GM10248 (cell line): Measurements from ENCODE around the gene CDH10.

Experiments used
- CTCF ChIA-PET: fragments of 300-600 bp; sonication (Branson Sonifier 250); formaldehyde crosslinking; extraction: SDS; loops from one replicate; lab custom pipeline; 2021; ENCODE audit warnings: antibody characterized with exemption; lab: Yijun Ruan, JAX
- POLR2A ChIA-PET: fragments of 350-650 bp; sonication (Branson Sonifier 250); formaldehyde crosslinking; extraction: SDS; loops from one replicate; lab custom pipeline; 2020; ENCODE audit warnings: antibody characterized with exemption; lab: Yijun Ruan, JAX
- DNase-seq: peaks from one replicate; pipeline ENCODE4 v3.0.0; 2012; ENCODE audit errors: extremely low spot score
- TF ChIP-seq, protein P1 (sequence below): IDR thresholded peaks from 2 replicates; pipeline ENCODE4 v1.5.1; 2012; ENCODE audit warnings: mild to moderate bottlenecking, low read depth; ENCODE audit errors: extremely low read depth, missing control alignments, control extremely low read depth

The CDH10 gene

DNA sequence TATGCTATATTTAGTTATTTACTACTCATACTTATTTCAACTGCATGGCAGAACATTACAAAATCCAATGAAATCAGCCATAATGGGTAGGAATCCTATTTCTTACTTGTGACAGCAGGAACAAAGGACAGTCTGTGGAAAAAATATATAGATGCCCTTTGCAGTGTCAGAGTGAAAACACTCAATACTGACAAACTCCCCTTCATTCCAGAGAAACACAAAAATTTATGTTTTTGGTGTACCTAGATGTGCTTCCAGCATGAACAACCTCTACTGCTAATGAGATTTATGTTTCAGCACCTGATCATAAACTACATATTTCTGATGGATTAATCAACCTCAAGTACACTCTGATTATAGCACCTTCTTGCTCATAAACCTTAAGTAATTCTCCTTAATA lies 132.4 kb downstream of the CDH10 start:
- CTCF ChIA-PET, result no interaction called here
- POLR2A ChIA-PET, result no interaction called here

DNA sequence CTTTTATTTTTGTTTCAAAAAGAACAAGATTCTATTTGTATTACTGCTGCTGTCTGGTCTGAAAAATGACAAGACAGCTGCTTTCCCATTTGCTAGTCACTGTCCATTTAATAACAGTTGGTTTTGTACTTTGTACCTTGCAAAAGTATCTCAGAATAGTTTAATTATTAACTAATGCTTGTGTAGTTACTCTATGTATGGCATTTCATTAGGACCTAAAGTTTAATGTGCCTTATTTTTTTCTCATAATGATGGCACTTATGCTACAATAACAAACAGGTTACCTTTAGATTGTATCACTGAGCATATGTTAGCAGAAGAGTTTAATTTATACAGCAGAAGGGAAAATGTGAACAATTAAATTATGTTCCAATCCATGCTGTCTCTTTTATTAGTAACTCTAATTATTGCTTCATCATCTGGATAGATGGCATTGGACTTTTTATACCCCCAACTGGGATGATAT lies 134.2 kb downstream of the CDH10 start:
- no peak for DNase-seq
- TF ChIP-seq, protein P1, sequence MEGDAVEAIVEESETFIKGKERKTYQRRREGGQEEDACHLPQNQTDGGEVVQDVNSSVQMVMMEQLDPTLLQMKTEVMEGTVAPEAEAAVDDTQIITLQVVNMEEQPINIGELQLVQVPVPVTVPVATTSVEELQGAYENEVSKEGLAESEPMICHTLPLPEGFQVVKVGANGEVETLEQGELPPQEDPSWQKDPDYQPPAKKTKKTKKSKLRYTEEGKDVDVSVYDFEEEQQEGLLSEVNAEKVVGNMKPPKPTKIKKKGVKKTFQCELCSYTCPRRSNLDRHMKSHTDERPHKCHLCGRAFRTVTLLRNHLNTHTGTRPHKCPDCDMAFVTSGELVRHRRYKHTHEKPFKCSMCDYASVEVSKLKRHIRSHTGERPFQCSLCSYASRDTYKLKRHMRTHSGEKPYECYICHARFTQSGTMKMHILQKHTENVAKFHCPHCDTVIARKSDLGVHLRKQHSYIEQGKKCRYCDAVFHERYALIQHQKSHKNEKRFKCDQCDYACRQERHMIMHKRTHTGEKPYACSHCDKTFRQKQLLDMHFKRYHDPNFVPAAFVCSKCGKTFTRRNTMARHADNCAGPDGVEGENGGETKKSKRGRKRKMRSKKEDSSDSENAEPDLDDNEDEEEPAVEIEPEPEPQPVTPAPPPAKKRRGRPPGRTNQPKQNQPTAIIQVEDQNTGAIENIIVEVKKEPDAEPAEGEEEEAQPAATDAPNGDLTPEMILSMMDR, result no peak
- ChIA-PET CTCF (no interaction called here), POLR2A (no interaction called here)

More for the DNA sequence above, 132.4 kb downstream of the CDH10 start:
- TF ChIP-seq, protein P1, result no peak
- no peak for DNase-seq

DNA sequence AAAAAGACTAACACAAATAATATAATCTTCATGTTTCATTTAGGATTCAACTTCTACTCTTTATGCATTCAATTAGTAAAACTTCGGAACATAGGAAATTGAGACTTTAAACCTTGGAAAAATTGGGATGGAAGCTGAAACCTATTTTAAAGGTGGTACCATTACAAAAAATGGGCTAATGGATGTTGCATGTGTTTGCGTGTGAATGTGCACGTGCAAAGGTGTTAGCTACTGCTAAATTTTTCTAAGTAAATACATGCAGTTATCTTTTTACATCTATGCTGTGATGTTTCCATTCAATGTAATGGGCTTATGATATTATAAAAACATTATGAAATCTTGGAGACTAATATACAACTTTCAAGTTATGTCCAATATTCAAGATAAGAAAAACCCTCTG lies 134.8 kb downstream of the CDH10 start:
- DNase-seq, result no peak
- TF ChIP-seq, protein P1, result no peak
- ChIA-PET CTCF (no interaction called here), POLR2A (no interaction called here)

DNA sequence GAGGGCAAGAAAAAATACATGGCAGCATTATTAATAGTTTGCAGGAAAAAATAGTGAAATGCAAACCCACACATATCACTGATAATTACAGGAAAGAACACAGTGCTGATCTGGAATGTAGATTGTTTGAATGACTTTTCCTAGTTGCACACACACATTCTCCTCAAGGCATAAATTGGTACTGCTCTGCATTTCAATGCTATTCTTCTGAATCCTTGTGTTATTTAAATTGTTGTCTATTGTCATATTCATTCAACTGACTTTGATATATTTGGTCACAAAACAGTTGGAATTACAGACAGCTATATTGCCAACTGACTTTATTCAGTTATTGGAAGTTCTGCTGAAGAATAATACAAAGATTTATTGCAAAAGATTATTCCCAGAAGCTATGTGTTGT lies 139.5 kb downstream of the CDH10 start:
- CTCF ChIA-PET, result interaction anchor here (1.3 kb wide), 1 partner anchor 12 kb away, joined by 3 read pairs; no protein-coding TSS in a partner anchor
- no peak for DNase-seq
- TF ChIP-seq, protein P1, result no peak
- POLR2A ChIA-PET, result no interaction called here

DNA sequence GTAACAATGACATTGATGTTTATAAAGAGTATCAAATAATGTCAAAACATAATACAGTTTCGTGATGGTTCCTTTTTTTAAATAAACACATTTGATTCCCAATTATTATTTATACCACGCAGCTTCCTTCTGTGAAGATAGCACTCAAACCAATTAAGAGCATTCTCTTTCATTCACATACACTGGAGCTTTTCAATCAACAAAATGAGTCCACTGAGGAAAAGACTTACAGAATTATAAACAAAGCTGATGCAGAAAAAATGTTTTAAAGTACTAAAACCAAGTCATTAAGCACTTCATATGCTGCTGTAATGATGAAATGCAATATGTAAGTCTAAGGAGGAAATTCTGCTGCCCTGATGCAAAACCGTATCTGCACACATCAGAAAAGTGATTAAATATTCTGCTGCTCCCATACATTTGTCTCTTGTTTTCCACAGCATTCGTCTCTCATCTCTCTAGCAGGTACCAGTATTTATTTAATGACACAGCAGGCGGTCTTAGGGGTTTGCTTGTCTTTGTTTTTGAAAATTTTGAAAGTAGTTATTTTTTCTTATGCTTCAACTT lies 147.1 kb downstream of the CDH10 start:
- CTCF ChIA-PET, result no interaction called here

DNA sequence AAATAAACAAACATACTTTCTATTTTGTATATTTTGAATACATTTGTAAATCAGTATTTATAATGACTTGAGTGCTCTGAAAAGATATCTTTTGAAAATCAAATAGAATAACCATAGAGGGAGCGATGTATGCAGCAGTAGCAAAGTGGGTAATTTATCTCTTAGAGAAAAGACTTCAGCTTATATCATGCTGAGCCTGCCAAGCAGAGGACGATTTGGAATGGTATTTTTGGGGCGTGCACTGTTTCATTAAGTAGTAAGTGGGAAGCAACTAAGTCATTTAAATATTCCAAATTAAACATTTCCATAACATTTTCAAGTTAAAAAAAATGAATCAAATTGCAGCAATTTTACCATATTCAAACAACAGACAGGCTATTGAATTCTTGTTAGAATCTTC lies 147.6 kb downstream of the CDH10 start:
- CTCF ChIA-PET, result no interaction called here
- TF ChIP-seq, protein P1, result no peak
- no peak for DNase-seq
- POLR2A ChIA-PET, result no interaction called here

More for the DNA sequence above, 147.1 kb downstream of the CDH10 start:
- TF ChIP-seq, protein P1, result no peak
- no peak for DNase-seq
- POLR2A ChIA-PET, result no interaction called here
